HepG2 (cell line): ENCODE measurements around the gene GABBR2. TPM values are rescaled to one million over a fixed set of nuclear protein-coding genes. Genes with fewer than 3 reads are reported as not detected.

Source experiments
- ATAC-seq: fragments of 200-7000 bp; cut with Tn5 transposase; 3 replicates; pipeline ENCODE4 v1.9.1; 2020; ENCODE audit warnings: mild to moderate bottlenecking, moderate library complexity
- BruUV-seq: library from RNA; stranded (reverse); fragments of 400-500 nt; replicated peaks from 2 replicates; lab custom pipeline; 2021; lab: Mats Ljungman, UMichigan
- CTCF ChIA-PET: fragments of 300-600 bp; formaldehyde crosslinking; extraction: SDS; loops from one replicate; lab custom pipeline; 2021; ENCODE audit warnings: low total read pairs, inconsistent platforms, low intra/inter-chr PET ratio; lab: Yijun Ruan, JAX
- POLR2A ChIA-PET: fragments of 350-600 bp; sonication (Branson Sonifier 250); formaldehyde crosslinking; loops from one replicate; lab custom pipeline; 2020; ENCODE audit warnings: antibody characterized with exemption, inconsistent platforms; lab: Yijun Ruan, JAX
- DNase-seq: peaks from one replicate; pipeline ENCODE4 v3.0.0-alpha.2; 2015; ENCODE audit warnings: low spot score
- FAIRE-seq: peaks from 3 replicates; lab custom pipeline; 2011; peaks lifted over from hg19 to GRCh38; lab: Jason Lieb, UNC
- H2AFZ ChIP-seq: one replicate; pipeline ENCODE4 v1.6.1; 2011; ENCODE audit warnings: low read length, inconsistent platforms
- H3K27ac ChIP-seq: fragments of 300-600 bp; 3 replicates; pipeline ENCODE4 v1.8.0; 2011; ENCODE audit warnings: mixed run types, mild to moderate bottlenecking, mixed read lengths, low read length, inconsistent platforms; ENCODE audit not compliant: insufficient read depth; ENCODE audit errors: extremely low read length
- H3K27me3 ChIP-seq, 2 experiments: fragments of 200-600 bp in 1 of 2; 2 replicates in 1 of 2; 3 replicates in 1 of 2; pipeline versions ENCODE4 v1.6.0 to v1.8.0; 2011; ENCODE audit warnings: low read length in 2 of 2, mild to moderate bottlenecking in 2 of 2, moderate library complexity in 2 of 2, inconsistent platforms in 1 of 2; ENCODE audit not compliant: insufficient read depth in 2 of 2, control insufficient read depth in 1 of 2
- H3K36me3 ChIP-seq, 2 experiments: fragments of 200-600 bp in 1 of 2; replicated peaks in 1 of 2; 2 replicates in 1 of 2; 3 replicates in 1 of 2; pipeline versions ENCODE4 v1.5.1 to v1.8.0; 2011; ENCODE audit warnings: low read length in 2 of 2, inconsistent platforms in 1 of 2; ENCODE audit not compliant: insufficient read depth in 2 of 2, control insufficient read depth in 1 of 2
- H3K4me1 ChIP-seq: 2 replicates; pipeline ENCODE4 v1.5.1; 2012; ENCODE audit warnings: low read length, inconsistent platforms; ENCODE audit not compliant: insufficient read depth
- H3K4me2 ChIP-seq: 2 replicates; pipeline ENCODE4 v1.6.0; 2011; ENCODE audit warnings: low read depth, low read length, inconsistent platforms
- H3K4me3 ChIP-seq, 3 experiments: fragments of 200-600 bp in 1 of 3; sonication (generic), shearing (Covaris generic) in 1 of 3; replicated peaks in 1 of 3; 2 replicates each; pipeline ENCODE4 v1.5.1; 2011 to 2016; ENCODE audit warnings: low read length in 3 of 3, inconsistent platforms in 2 of 3, low read depth in 2 of 3, mild to moderate bottlenecking in 2 of 3, control low read depth in 1 of 3, mixed read lengths in 1 of 3; ENCODE audit not compliant: insufficient read depth in 1 of 3
- H3K79me2 ChIP-seq: one replicate; pipeline ENCODE4 v1.6.1; 2011; ENCODE audit warnings: low read length, inconsistent platforms; ENCODE audit not compliant: insufficient read depth
- H3K9ac ChIP-seq: 2 replicates; pipeline ENCODE4 v1.6.0; 2011; ENCODE audit warnings: mild to moderate bottlenecking, low read depth, low read length, inconsistent platforms; ENCODE audit not compliant: insufficient read depth
- H3K9me3 ChIP-seq: 2 replicates; pipeline ENCODE4 v1.5.1; 2012; ENCODE audit warnings: mild to moderate bottlenecking, low read length
- H4K20me1 ChIP-seq: 2 replicates; pipeline ENCODE4 v1.6.0; 2011; ENCODE audit warnings: inconsistent platforms, mild to moderate bottlenecking, low read length, moderate library complexity; ENCODE audit not compliant: insufficient read depth
- SP140L ChIP-seq: sonication (generic); formaldehyde crosslinking; IDR thresholded peaks from 2 replicates; pipeline ENCODE4 v1.4.0; 2020; ENCODE audit warnings: missing genetic modification reagents, borderline replicate concordance
- TBX2 ChIP-seq: sonication (generic); formaldehyde crosslinking; IDR thresholded peaks from 2 replicates; pipeline ENCODE4 v1.5.0; 2020; ENCODE audit warnings: missing genetic modification reagents, mild to moderate bottlenecking, borderline replicate concordance
- WGBS: methylation state at CpG from one replicate; pipeline ENCODE4 v1.1.6; 2017; ENCODE audit warnings: low lambda C conversion rate; 5-methylcytosine and 5-hydroxymethylcytosine counted together
- in situ Hi-C: cut with HindIII; loops from 2 replicates; pipeline ENCODE4 v1.10.0; 2017; ENCODE audit warnings: low pct_unique_long_range_greater_than_20kb; ENCODE audit not compliant: extremely low pct_ligation_motif_present
- intact Hi-C: fragments of 100-400 bp; cut with micrococcal nuclease; formaldehyde crosslinking; loops from one replicate; pipeline ENCODE4 v1.10.0; 2022; ENCODE audit not compliant: unreplicated experiment
- polyA plus RNA-seq, 8 experiments: library from polyadenylated mRNA; depleted of rRNA in 3 of 8; stranded (reverse) in 7 of 8; unstranded in 1 of 8; fragments of >200 nt; fragmentation: Illumina TruSeq in 4 of 8; extraction: Trizol in 4 of 8; gene quantifications; 2 replicates each; pipeline versions ENCODE4 v1.2.1 to v1.2.3, GENCODE V29; 2011 to 2016; ENCODE audit warnings: low read depth in 4 of 8, missing spikeins in 1 of 8, mixed read lengths in 1 of 8; ENCODE audit not compliant: insufficient read depth in 1 of 8
- total RNA-seq, 5 experiments: library from RNA; depleted of rRNA; stranded (reverse); fragments of >200 nt; fragmentation: Illumina TruSeq; extraction: Trizol; gene quantifications; 2 replicates each; pipeline ENCODE4 v1.2.3, GENCODE V29; 2016; ENCODE audit warnings: low read depth in 1 of 5

Gene GABBR2
- total and polyA plus RNA-seq, 2 of the 13 experiments (the other 11 are each of a cell fraction or from before 2014, with no cell fraction given), result 0.02 TPM; not detected in 1

DNA sequence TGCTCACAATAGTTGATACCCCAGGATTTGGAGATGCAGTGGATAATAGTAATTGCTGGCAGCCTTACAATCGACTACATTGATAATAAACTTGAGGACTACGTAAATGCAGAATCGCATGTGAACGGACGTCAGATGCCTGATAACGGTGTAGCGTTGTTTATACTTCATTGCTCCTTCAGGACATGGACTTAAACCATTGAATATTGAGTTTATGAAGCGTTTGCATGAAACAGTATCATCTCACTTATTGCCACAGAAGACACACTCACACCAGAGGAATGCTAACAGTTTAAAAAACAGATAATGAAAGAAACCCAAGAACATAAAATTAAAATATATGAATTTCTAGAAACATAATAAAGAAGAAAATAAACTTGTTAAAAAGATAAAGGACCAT lies 101.6 kb downstream of the GABBR2 start:
- H3K36me3 ChIP-seq, result no peaks in the 10 kb centered on the region
- CTCF ChIA-PET, result no interaction called here
- in situ Hi-C loops (no loop called here), intact Hi-C loops (no loop called here)
- FAIRE-seq, result no peak
- H3K4me1 ChIP-seq, result no peaks in the 10 kb centered on the region
- DNase-seq, result no peak
- no peak overlapping the region for H3K4me3 ChIP-seq
- no peak overlapping the region for H3K4me2 ChIP-seq
- H2AFZ ChIP-seq, result no peak overlapping the region
- H3K79me2 ChIP-seq, result no peaks in the 10 kb centered on the region
- no peak overlapping the region for H3K9ac ChIP-seq
- POLR2A ChIA-PET, result no interaction called here
- H3K27me3 ChIP-seq, result no peaks in the 10 kb centered on the region
- 0 out of 2 replicates have a peak, but pooled peaks cover 3% of the 10 kb centered on the region for H4K20me1 ChIP-seq
- no peak for ATAC-seq
- H3K27ac ChIP-seq, result no peak overlapping the region
- no peak for TF ChIP-seq SP140L (CRISPR knock-in tag)
- BruUV-seq, result no TSS peak
- 67% methylated on average over 8 of the region's 8 CpGs for WGBS
- no peaks in the 10 kb centered on the region for H3K9me3 ChIP-seq

- FAIRE-seq, result no peak
- no TSS peak for BruUV-seq
- Histone ChIP-seq H3K4me1 (no peaks in the 10 kb centered on the region), H3K9ac (no peak overlapping the region), H3K27me3 (no peaks in the 10 kb centered on the region), H3K27ac (no peak overlapping the region), H4K20me1 (0 out of 2 replicates have a peak, but pooled peaks cover 3% of the 10 kb centered on the region), H2AFZ (no peak overlapping the region), H3K4me3 (no peak overlapping the region), H3K79me2 (no peaks in the 10 kb centered on the region)
- intact Hi-C loops, result no loop called here
- POLR2A ChIA-PET, result no interaction called here
- DNase-seq, result no peak
- no peak for TF ChIP-seq TBX2 (CRISPR knock-in tag)
- TF ChIP-seq, all 625 proteins: peak for 0
- in situ Hi-C loops, result no loop called here
- H3K36me3 ChIP-seq, result no peaks in the 10 kb centered on the region
- ATAC-seq, result no peak
- CTCF ChIA-PET, result no interaction called here
- no peaks in the 10 kb centered on the region for H3K9me3 ChIP-seq
- H3K4me2 ChIP-seq, result no peak overlapping the region
- 58% methylated on average over 12 of the region's 12 CpGs for WGBS
Observed at GRCh38 chr9:98606730-98607129, 102.0 kb downstream of the GABBR2 start.
